ENCODE data around the gene MEP1B. TPM values are rescaled to one million over a fixed set of nuclear protein-coding genes. Genes with fewer than 3 reads are reported as not detected.

MEP1B gene
- total RNA-seq, 4 donors from 2014 or later, result not detected

DNA sequence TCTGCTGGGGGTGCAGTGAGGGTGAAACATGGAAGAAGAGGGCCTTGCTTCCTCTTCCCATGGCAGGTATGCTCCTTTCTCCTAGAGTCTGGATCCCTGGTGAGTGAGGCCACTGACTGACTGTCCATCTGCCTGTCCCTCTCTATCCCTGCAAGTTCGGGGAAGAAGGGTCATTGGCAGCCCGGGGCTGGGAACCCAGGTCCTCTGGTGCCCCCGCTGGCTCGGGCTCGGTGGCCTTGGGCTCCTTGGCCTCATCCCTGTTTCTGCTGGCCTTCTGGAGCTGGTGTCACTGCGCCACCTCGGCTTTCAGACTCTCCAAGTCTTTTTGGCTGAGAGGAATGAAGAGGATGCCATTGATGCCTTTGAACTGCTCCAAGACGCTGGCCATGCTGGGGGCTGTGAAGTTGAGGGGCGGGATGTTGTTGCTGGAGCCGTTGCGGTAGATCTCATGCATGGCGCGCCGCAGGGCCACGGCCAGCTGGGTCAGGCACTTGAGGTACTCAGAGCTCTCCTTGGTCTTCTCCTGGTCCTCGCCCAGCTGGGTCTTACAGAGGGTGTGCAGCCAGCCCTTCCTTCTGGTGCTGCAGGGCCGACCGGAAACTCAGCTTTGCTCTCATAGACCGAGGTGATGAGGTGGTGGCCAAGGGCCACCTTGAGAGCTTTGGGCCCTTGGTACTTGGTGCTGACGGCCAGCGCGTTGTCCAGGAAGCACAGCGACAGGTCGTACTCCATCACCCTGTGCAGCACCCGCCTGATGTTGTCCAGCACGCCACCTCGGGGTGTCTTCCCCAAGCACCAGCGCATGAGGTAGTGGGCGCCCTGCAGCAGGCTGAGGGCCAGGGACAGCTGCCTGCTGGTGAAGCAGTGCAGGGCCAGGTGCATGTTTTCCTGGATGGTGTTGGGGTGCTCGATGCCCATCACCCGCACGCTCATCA is 6.3 kb downstream of the MEP1B start:
- TF ChIP-seq, protein P1, sequence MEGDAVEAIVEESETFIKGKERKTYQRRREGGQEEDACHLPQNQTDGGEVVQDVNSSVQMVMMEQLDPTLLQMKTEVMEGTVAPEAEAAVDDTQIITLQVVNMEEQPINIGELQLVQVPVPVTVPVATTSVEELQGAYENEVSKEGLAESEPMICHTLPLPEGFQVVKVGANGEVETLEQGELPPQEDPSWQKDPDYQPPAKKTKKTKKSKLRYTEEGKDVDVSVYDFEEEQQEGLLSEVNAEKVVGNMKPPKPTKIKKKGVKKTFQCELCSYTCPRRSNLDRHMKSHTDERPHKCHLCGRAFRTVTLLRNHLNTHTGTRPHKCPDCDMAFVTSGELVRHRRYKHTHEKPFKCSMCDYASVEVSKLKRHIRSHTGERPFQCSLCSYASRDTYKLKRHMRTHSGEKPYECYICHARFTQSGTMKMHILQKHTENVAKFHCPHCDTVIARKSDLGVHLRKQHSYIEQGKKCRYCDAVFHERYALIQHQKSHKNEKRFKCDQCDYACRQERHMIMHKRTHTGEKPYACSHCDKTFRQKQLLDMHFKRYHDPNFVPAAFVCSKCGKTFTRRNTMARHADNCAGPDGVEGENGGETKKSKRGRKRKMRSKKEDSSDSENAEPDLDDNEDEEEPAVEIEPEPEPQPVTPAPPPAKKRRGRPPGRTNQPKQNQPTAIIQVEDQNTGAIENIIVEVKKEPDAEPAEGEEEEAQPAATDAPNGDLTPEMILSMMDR (IDR thresholded peaks at IDR 0.05; ENCODE audit: low read depth), result no peak

DNA sequence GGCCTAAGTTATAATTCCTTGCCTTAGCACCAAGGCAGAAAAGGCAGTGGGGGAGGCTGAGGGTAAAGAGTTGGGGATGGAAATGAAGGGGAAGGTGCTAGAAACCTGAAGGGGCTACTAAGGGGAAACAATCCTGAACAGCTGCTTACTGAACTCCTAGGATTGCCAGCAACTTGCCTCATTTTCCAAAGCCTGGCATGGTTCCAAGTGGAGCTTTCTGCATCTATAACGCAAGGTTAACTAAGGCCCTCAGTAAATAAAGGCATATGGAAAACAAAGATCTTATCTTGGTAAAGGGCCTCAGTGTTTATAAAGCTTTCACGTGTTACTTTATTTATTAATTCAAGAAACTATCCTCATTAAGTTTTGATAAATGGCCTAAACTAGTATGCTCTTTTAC is 10.9 kb downstream of the MEP1B start:
- TF ChIP-seq, protein P1 (IDR thresholded peaks at IDR 0.05; ENCODE audit: low read depth), result no peak

DNA sequence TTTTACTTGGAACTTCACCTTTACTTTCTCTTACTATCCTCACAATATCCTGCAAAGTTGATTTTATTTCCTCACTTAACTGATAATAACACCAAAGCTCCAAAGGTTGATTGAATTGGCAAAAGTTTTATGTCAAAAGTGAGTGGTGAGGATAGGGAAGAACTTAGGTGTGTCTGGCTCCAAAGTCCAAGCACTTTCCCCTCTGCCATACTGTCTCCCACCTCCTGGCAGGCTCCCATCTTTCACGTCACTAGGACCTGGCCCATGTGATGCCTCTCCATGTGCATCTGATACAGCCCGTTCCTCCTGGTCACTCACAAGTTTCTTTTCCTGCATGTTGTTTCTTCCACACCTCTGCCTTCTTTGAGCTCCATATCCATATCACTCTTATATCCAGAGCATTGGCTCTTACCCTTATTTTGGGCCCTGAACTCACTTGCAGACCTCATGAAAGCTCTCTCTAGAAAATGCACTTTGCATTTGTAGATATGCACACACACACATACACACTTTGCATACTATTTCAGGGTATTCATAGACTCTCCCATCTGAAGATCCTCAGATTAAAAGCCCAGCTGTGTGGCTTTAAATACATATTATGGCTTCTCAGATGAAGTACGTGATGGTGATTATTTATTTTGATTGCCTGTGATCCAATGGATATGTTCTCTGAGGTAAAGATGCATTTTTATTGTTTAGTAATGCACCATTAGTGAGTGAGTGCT is 12.3 kb downstream of the MEP1B start:
- TF ChIP-seq, protein P1 (IDR thresholded peaks at IDR 0.05; ENCODE audit: low read depth), result no peak

DNA sequence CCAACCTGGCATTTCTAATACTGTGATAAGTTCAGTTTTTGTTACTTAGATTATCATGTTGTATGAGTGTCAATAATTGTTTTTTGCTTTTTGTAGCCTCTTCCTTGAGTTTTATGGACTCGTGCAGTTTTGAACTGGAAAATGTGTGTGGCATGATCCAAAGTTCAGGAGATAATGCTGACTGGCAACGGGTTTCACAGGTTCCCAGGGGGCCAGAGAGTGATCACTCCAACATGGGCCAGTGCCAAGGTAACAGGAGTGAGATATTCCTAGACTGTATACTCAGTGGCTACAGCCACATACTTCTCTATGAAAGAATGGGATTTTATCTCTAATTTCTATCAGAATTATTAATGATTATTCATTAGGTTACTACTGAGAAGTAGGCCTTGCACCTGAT is 18.2 kb downstream of the MEP1B start:
- TF ChIP-seq, protein P1 (IDR thresholded peaks at IDR 0.05; ENCODE audit: low read depth), result no peak

DNA sequence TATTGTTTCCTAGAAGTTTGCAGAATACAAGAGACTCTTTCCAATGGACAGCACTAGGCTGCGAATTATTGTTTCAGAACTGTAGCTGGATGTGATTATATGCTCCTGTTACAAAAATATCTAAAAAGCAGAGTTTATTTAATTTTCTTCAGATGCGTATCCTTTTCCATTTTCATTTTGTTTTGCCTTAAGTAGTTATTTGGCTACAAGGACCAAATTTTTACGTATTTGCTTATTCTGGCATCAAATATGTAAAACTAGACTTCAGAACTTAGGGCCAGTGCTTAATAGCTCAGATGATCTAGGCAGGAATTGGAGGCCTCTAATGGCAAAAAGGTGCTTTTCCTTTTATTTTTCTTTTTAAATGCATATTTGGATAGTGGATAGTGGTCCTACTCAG is 18.7 kb downstream of the MEP1B start:
- TF ChIP-seq, protein P1 (IDR thresholded peaks at IDR 0.05; ENCODE audit: low read depth), result no peak

DNA sequence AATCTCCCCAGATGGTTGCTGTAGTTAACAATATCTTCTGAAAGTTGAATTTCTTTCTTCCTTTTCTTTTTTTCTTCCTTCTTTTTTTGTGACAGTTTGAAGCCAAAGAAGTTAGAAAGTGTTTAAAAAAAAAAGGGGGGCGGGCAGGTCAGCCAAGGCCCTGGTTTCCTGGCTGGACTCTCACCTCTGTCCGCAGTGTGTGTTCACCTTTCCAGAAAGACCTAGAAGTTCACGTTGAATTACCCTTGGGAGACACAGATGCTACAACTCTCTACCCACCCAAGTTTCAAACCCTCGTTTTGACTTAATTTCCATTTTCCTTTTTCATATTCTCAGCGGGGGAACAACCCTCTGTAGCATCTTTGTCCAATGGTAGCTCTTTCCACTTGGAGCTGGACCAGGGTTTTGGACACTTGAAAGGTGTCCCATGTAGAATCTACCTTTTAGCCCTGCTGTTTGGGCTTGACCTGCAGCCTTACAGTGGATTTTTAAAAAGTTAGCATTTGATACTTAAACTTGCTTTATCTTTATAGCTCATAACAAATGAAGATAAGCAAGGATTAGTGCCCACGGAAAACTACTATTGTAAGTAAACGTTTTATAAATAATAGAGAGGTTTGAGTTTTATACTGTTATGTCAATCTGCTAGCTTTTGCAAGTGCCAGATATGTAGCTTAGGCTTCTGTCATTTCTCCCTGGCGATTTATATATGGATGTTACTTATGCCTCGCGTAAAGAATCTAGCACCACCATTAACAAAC is 20.0 kb downstream of the MEP1B start:
- TF ChIP-seq, protein P1 (IDR thresholded peaks at IDR 0.05; ENCODE audit: low read depth), result no peak
